PFSK-1 (cell line): ENCODE results near the gene TAOK3.

Experiments used
- REST ChIP-seq, 2 experiments: IDR thresholded peaks; 2 replicates each; pipeline versions ENCODE4 v1.6.1 to v1.8.0; 2011 to 2012; ENCODE audit warnings: low read depth in 2 of 2, low read length in 2 of 2, control low read depth in 1 of 2, inconsistent platforms in 1 of 2, mild to moderate bottlenecking in 1 of 2, moderate library complexity in 1 of 2; ENCODE audit not compliant: insufficient read depth in 1 of 2
- TAF1 ChIP-seq: IDR thresholded peaks from 2 replicates; pipeline ENCODE4 v1.6.1; 2012; ENCODE audit warnings: low read length, control low read depth, borderline replicate concordance; ENCODE audit not compliant: insufficient read depth

GRCh38 chr12:118190266-118190665 is 182.4 kb downstream of the TAOK3 start:
- no peak for TF ChIP-seq REST (IDR thresholded peaks at IDR 0.05; ENCODE audit: insufficient read depth in 1 of 2, low read depth in 2 of 2, low read length in 2 of 2)
- 0 out of 2 replicates have a peak, but pooled peaks have one; percentile 31 for TF ChIP-seq TAF1
